ENCODE results near the gene PDIA6.

The PDIA6 gene

GRCh38 chr2:10832203-10832936, 19.8 kb upstream of the PDIA6 start:
- DNase-seq (ENCODE audit: low read depth in 1 of 2, low spot score in 1 of 2) = peak; percentile 61 to 80
- no peak overlapping the region for H3K27ac ChIP-seq (replicated peaks)
- H3K27me3 ChIP-seq (ENCODE audit: insufficient read depth, poor library complexity, severe bottlenecking) = peaks cover 9% of the 10 kb centered on the region
- TF ChIP-seq GABPA (IDR thresholded peaks at IDR 0.05; ENCODE audit: low read depth) (no peak), POLR2AphosphoS5 (IDR thresholded peaks at IDR 0.05; ENCODE audit: low read depth) (no peak), REST (IDR thresholded peaks at IDR 0.05; ENCODE audit: insufficient replicate concordance, low read depth) (no peak)
- TF ChIP-seq, protein P1, sequence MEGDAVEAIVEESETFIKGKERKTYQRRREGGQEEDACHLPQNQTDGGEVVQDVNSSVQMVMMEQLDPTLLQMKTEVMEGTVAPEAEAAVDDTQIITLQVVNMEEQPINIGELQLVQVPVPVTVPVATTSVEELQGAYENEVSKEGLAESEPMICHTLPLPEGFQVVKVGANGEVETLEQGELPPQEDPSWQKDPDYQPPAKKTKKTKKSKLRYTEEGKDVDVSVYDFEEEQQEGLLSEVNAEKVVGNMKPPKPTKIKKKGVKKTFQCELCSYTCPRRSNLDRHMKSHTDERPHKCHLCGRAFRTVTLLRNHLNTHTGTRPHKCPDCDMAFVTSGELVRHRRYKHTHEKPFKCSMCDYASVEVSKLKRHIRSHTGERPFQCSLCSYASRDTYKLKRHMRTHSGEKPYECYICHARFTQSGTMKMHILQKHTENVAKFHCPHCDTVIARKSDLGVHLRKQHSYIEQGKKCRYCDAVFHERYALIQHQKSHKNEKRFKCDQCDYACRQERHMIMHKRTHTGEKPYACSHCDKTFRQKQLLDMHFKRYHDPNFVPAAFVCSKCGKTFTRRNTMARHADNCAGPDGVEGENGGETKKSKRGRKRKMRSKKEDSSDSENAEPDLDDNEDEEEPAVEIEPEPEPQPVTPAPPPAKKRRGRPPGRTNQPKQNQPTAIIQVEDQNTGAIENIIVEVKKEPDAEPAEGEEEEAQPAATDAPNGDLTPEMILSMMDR (IDR thresholded peaks at IDR 0.05; ENCODE audit: insufficient read depth, low read length) = peak; percentile 92
- no peak overlapping the region for H3K4me3 ChIP-seq (replicated peaks; ENCODE audit: insufficient read depth, low read length)

GRCh38 chr2:10831400-10831985, 18.9 kb upstream of the PDIA6 start:
- H3K27me3 ChIP-seq (ENCODE audit: insufficient read depth, poor library complexity, severe bottlenecking) = peaks cover 14% of the 10 kb centered on the region
- no peak for DNase-seq (ENCODE audit: low read depth in 1 of 2, low spot score in 1 of 2)
- H3K27ac ChIP-seq (replicated peaks) = no peak overlapping the region
- TF ChIP-seq GABPA (IDR thresholded peaks at IDR 0.05; ENCODE audit: low read depth) = no peak
- no peak for TF ChIP-seq REST (IDR thresholded peaks at IDR 0.05; ENCODE audit: insufficient replicate concordance, low read depth)
- TF ChIP-seq, protein P1 (IDR thresholded peaks at IDR 0.05; ENCODE audit: insufficient read depth, low read length) = no peak
- H3K4me3 ChIP-seq (replicated peaks; ENCODE audit: insufficient read depth, low read length) = no peak overlapping the region

DNA sequence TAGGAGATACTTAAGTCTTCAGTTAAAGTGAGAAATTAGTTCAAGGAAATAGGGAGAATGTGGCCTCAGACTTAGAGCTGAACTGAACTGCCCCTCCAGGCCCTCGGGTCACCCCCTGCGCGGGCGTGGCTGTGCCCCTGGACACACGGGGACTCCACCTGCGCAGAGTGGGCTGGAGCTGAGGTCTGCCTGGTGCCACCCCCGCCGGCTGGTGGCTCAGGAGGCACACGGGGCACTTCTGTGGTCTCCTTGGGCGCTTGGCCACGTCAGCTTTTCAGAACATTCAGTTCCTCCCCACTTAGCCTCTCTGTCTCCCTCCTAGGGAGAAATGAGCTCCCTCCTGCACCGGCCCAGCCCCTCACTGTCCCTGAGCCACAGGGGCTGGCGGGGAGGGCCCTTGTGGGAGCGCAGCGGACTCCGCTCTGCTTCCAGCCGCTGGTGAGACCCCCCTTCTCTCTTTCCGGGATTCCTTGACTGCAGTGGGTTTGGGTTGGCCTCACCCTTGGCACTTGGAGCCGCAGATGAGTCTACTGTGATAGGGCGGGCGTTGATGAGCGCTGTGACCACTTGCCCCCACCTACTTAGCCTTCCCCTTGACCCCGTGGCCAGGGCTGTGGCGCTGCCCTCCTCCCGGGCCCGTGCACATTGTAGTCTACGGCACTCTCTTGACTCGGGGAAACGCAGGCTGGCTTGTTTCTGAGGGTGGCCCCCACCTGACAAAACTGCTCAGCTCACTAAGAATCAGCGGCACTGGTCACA, 18.2 kb upstream of the PDIA6 start:
- Histone ChIP-seq H3K27me3 (ENCODE audit: insufficient read depth, poor library complexity, severe bottlenecking) (peaks cover 20% of the 10 kb centered on the region), H3K27ac (replicated peaks) (no peak overlapping the region), H3K4me3 (replicated peaks; ENCODE audit: insufficient read depth, low read length) (no peak overlapping the region)
- TF ChIP-seq REST (IDR thresholded peaks at IDR 0.05; ENCODE audit: insufficient replicate concordance, low read depth) (no peak), GABPA (IDR thresholded peaks at IDR 0.05; ENCODE audit: low read depth) (no peak), SPI1 (IDR thresholded peaks at IDR 0.05; ENCODE audit: borderline replicate concordance, low read depth) (no peak), POLR2AphosphoS5 (IDR thresholded peaks at IDR 0.05; ENCODE audit: low read depth) (no peak)
- TF ChIP-seq, protein P1 (IDR thresholded peaks at IDR 0.05; ENCODE audit: insufficient read depth, low read length) = no peak
- DNase-seq (ENCODE audit: low read depth in 1 of 2, low spot score in 1 of 2) = no peak

All from HL-60 (cell line).